Stimulated activated naive CD4-positive, alpha-beta T cell treated with Interleukin-2 at 50 U/mL for 16 hours (primary cell): ENCODE data around the gene PPP6R3.
"Not testable (repeated sequence)": the region's sequence is repeated elsewhere in the genome, so short reads cannot be mapped to it uniquely, and the experiment has no call there.

ENCODE experiments used
- DNase-seq: peaks from one replicate; lab custom pipeline; 2025; lab: John Stamatoyannopoulos, UW

Gene PPP6R3

GRCh38 chr11:68457898-68458249, 2.7 kb upstream of the PPP6R3 start:
- DNase-seq = no peak

DNA sequence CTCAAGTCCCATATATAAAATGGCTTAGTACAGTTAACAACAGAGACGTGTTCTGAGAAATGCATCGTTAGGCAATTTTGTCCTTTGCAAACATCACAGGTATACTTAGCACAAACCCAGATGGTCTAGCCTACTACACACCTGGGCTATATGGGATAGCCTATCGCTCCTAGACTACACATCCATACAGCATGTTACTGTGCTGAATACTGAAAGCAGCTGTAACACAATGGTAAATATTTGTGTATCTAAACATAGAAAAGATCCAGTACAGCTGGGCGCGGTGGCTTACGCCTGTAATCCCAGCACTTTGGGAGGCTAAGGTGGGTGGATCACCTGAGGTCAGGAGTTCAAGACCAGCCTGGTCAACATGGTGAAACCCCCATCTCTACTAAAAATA, 2.2 kb upstream of the PPP6R3 start:
- DNase-seq = not testable (repeated sequence)

DNA sequence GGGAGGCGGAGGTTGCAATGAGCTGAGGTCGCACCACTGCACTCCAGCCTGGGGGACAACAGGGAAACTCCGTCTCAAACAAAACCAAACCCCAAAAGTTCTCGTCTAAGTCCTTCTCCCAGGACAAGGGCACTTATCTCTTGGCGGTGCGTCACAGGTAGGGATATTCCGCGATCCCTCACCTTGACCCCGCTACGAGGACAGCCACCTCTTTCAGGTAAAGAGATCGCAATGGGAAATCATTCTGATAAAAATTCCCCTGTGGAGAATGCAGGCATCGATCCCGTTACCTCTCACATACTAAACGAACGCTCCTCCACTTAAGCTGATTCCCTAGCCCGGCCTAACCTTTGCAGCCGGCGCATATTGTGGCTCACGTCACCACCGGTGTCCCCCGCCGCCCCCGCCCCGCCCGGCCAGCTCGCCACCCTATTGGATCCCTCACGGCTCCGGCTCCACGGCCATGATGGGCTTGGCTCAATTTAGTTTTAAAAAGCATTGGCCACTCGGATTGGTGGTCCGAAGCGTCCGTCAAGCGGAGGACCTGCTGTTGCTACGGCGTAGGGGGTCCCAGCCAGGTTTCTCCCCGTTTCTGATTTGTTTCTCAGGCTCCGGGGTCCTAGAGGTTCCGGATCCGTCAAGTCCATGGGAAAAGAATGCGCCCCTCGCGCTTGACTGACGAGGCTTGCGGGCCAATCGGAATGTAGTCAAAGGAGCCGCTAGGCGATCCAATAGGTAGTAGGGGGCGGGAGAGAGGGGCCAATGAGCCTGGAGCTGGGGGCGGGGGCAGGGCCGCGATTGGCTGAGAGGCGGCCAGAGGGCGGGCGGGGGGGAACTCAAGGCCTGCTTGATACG, 439 bp upstream of the PPP6R3 start:
- DNase-seq = peak; percentile 98

DNA sequence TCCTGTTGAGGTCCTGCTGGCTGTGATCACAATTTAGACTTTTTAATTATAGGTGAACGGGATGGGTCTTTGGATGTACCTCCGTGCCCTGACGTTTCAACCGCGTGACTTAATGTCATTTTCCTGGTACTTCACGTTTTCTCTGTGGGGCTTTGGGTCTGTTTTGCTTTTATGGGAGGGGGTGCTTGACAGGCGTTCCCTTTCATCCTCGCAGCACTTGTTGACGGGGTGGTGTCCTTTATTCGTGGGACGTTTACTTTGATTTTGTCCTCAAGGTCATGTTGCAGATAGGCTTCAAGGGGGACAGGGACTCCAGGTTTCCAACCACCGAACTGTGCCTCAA, 994 bp downstream of the PPP6R3 start:
- DNase-seq = no peak

- DNase-seq = no peak
Measured at GRCh38 chr11:68463714-68464113, 3.2 kb downstream of the PPP6R3 start.

DNA sequence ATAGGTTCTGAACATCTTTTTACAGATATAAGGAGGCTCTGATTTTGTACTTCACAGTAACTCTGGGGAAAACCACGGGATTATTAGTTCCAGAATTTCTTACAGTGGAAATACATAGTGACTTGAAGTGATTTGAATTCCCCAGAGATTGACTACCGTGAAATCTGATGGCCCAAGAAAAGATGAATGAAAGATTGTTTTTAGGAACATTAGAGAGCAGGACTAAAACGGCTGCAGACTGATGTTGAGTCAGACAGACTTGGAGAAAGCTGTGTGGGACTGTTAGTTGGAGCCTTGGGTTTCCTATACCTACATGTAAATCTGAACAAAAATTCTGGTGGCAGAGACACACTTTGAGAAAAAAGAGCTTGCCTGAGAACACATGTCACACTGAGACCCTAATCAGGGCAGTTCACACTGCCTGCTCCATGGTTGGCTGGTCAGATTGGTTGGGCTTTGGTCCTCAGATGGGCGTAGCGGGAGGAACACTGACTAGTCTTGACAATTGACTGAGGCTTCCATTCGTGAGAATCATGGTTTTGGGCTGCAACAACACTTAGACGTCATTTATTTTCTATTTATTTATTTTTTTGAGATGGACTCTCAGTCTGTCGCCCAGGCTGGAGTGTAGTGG, 6.8 kb downstream of the PPP6R3 start:
- no peak for DNase-seq

GRCh38 chr11:68468217-68468828, 7.8 kb downstream of the PPP6R3 start:
- DNase-seq = no peak

- DNase-seq = no peak
Measured at GRCh38 chr11:68469122-68469521, 8.6 kb downstream of the PPP6R3 start.

GRCh38 chr11:68469642-68470041, 9.1 kb downstream of the PPP6R3 start:
- no peak for DNase-seq

DNA sequence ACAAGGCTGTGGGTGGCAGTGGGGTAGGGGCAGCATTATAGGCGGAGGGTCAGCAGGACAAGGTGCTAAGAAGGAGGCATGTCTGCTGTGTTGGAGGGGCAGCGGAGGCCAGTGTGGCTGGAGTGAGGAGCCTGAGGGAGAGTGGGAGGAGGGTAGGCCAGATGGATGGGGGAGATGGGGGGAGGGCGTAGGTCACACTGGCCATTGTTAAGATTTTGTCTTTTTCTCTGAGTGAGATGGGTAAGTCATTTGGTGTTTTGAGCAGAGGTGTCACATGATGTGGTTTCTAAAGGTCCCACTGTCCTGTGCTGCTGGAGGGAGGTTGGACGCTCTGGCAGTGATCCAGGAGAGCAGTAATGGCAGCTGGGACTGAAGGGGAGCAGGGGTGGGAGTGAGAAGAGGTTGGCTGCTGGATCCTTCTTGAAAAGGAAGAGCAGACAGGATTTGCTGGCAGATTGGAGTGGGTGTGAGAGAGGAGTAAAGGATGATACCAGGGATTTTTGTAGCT, 9.8 kb downstream of the PPP6R3 start:
- DNase-seq = no peak

DNA sequence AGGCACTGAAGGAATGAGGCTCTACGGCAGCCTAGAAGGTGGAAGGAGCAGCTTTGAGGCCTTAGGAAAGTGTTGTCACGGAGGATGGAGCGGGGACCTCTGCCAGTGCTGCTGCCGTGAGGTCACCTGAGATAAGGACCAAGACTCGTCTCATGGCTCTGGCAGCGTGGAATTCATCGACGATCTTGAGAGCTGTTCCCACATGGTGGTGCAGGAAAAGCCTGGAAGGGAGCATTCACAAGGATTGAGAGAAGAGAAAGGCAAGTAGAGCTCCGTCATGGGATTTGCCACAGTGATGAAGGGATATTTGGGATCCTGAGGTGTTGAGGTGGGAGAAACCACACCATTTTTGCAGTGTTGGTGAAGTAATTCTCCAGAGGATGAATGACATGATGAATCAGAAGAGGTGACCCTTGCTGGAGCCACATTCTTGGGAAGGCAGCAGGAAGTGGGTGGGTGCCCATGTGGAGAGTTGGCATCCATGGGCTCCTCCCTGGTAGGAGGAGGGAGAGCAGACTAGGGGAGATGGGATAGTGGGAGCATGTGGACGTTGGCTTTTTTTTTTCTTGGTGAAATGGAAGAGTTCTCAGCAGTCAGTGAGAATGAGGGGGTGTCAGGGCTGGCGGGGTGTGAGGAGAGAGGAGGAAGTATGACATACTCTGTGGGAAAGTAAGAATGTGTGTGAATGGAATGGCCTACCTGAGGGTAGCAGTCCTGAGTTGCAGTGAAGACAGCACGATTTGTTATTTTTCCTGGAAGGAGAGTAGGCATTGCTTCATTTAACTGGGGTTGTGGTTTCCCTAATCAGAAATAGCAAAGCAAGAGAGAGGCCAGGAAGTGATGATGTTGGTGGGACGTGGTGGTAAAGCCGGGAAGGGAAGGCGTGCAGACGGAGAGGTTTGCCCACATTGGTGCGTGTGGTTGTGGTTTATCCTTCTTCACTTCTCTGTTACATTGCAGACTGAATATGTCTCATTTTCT, 11.1 kb downstream of the PPP6R3 start:
- peak; percentile 45 for DNase-seq

DNA sequence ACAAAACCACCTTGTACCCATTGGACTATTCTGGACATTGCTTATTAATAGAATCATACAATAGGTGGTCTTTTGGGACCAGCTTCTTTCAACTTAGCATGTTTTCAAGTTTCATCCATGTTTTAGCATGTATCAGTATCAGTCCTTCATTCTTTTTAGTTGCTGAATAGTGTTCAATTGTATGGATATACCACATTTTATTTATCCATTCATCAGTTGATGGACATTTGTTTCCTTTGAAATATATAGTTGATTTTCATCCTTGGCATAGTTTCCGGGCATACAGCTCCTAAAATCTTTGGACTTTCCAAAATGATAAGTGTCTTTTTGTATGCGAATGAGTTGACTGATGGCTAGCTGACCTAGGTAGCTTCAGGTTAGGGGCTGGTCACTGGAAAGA, 12.2 kb downstream of the PPP6R3 start:
- DNase-seq = no peak

DNA sequence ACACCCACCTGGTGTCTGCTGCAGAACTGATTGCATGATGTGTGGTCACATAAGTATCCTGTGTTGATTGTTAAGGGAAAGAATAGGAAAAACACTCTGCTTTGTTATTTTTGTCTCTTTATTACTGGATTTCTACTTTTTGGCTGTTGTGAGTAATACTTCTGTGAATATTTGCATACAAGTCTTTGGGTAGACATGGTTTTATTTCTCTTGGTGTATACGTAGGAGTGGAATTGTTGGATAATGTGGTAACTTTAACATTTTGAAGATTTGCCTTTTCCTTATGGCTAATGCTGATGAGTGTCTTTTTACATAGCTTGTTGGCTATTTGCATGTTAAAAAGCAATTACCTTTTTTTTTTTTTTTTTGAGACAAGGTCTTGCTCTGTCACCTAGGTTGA, 13.1 kb downstream of the PPP6R3 start:
- DNase-seq = no peak

DNA sequence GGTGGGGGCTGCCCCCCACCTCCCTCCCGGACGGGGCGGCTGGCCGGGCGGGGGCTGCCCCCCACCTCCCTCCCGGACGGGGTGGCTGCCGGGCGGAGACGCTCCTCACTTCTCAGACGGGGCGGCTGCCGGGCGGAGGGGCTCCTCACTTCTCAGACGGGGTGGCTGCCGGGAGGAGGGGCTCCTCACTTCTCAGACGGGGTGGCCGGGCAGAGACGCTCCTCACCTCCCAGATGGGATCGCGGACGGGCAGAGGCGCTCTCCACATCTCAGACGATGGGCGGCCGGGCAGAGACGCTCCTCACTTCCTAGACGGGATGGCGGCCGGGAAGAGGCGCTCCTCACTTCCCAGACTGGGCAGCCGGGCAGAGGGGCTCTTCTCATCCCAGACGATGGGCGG, 15.1 kb downstream of the PPP6R3 start:
- not testable (repeated sequence) for DNase-seq

GRCh38 chr11:68479390-68479789, 18.8 kb downstream of the PPP6R3 start:
- DNase-seq = no peak

DNA sequence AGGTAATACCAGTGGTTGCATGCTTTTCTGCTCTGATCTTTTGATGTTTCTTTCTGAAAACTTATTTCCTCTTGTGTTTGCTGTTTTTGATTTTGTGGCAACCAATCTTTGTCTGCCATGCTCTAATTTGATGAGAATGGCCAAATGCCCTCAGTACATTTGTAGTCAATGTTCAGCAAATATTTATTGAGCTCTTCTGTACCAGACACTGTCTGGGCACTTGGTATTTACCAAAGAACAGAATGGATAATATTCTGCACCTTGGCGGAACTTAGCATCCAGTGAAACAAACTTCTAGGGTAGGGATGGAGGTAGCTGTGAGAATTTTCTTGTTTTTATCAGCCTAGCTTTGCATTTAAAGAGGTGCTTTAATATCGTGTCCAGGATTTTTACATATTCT, 19.6 kb downstream of the PPP6R3 start:
- DNase-seq = no peak

DNA sequence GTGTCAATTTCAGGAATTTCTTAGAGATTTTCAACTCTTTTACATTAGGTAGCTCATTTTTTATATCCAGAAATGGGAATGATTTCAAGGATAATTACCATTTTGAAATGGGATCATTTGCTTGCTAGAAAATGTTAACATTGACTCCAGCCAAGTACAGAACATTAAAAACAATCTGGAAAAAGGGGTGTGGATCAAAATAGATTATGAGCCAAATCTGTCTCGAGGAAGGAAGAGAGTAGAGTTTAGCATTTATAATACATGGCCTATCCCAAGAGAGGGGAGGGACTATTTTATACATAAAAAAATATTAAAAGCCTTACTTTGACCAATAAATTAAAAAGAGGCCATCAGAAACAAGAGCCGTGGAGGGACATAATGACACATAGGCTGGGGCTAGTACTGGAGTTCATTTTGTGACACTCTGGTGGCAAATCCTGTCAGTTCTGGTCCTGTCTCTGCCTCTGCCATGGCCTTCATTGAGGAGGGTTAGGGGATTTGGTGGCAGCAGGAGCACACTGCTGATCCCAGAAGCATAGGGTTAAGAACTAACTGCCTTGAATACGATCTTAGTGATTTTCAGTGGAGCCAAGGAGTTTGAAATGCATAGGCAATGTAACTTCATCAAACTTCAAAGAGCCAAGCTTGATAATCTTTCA, 20.4 kb downstream of the PPP6R3 start:
- DNase-seq = no peak

- DNase-seq = no peak
Measured at GRCh38 chr11:68481579-68482240, 21.2 kb downstream of the PPP6R3 start.

GRCh38 chr11:68488623-68489022, 28.1 kb downstream of the PPP6R3 start:
- no peak for DNase-seq

DNA sequence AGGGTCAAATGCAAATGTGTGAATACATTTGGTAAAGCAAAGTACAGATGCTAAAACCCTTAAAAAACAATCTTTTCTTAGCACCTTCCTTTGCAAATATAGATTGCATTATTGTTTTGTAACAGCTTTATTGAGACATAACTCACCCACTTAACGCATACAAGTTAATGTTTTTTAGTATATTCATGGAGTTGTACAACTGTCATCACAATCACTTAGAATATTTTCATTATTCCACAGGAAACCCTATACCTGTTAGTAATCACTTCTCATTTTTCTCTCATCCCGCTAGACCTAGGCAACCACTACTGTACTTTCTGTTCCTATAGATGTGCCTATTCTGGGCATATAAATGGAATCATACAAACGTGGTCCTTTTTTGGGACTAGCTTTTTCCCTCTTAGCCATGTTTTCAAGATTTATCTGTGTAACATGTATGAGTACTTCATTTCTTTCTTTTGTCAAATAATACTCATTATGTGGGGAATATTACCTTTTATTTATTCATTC, 34.7 kb downstream of the PPP6R3 start:
- no peak for DNase-seq

DNA sequence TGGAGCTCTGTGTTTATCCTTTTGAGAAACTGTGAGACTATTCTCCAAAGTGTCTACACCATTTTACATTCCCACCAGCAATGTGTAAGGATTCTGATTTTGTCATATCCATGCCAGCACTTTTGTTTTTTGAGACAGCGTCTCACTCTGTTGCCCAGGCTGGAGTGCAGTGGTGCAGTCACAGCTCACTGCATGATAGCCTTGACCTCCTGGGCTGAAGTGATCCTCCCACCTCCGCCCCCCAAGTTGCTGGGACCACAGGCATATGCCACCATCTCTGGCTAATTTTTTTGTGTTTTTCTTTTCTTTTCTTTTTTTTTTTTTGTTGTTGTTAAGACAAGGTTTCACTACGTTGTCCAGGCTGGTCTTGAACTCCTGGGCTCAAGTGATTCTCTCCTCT, 35.3 kb downstream of the PPP6R3 start:
- no peak for DNase-seq
